Effector CD4-positive, alpha-beta T cell (primary cell): ENCODE data around the gene SUFU.

Experiments
- DNase-seq: peaks from one replicate; pipeline ENCODE4 v3.0.0-alpha.2; 2020

Gene SUFU

GRCh38 chr10:102675011-102675665 lies 171.4 kb downstream of the SUFU start:
- no peak for DNase-seq

GRCh38 chr10:102675666-102676533 lies 172.1 kb downstream of the SUFU start:
- DNase-seq = no peak

GRCh38 chr10:102676534-102677315 lies 173.0 kb downstream of the SUFU start:
- no peak for DNase-seq

- DNase-seq = no peak
Measured at GRCh38 chr10:102677331-102678067, 173.7 kb downstream of the SUFU start.

GRCh38 chr10:102678068-102678400 lies 174.3 kb downstream of the SUFU start:
- DNase-seq = no peak

- DNase-seq = no peak
Measured at GRCh38 chr10:102678842-102679289, 175.1 kb downstream of the SUFU start.

GRCh38 chr10:102679596-102679995 lies 175.8 kb downstream of the SUFU start:
- no peak for DNase-seq

GRCh38 chr10:102681696-102682095 lies 177.9 kb downstream of the SUFU start:
- DNase-seq = no peak

- DNase-seq = no peak
Measured at GRCh38 chr10:102682416-102682815, 178.6 kb downstream of the SUFU start.

GRCh38 chr10:102682981-102683380 lies 179.2 kb downstream of the SUFU start:
- no peak for DNase-seq
